GM19395 (cell line): Measurements from ENCODE around the gene NPAS3.
"Not testable (repeated sequence)": the region's sequence is repeated elsewhere in the genome, so short reads cannot be mapped to it uniquely, and the experiment has no call there.

ENCODE experiments used
- ATAC-seq: cut with Tn5 transposase; IDR thresholded peaks from one replicate; pipeline ENCODE4 v1.9.1; 2021; ENCODE audit warnings: mild to moderate bottlenecking, moderate library complexity; ENCODE audit not compliant: unreplicated experiment

Gene NPAS3

GRCh38 chr14:33068040-33068439 is 129.4 kb downstream of the NPAS3 start:
- no peak for ATAC-seq

DNA sequence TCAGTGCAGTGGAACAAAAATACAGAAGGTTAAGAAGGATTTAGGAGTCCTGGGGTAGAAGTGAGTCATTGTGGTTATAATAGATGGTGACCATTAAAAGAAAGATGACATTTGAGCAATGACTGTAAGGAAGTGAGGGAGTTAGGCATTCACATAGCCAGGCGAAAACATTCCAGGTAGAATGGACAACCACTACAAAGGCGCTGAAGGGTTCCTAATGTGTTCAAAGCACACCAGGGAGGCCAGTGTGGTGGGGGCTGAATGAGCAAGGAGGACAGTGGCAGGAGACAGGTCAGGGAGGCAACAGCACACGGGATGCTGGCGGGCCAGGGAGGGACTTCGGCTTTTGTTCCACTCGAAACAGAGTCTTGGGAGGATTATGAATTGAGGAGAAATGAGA is 129.9 kb downstream of the NPAS3 start:
- ATAC-seq = no peak

GRCh38 chr14:33070475-33070874 is 131.8 kb downstream of the NPAS3 start:
- no peak for ATAC-seq

GRCh38 chr14:33073023-33073422 is 134.3 kb downstream of the NPAS3 start:
- no peak for ATAC-seq

GRCh38 chr14:33081259-33081658 is 142.6 kb downstream of the NPAS3 start:
- ATAC-seq = no peak

- no peak for ATAC-seq
Measured at GRCh38 chr14:33085799-33086198, 147.1 kb downstream of the NPAS3 start.

DNA sequence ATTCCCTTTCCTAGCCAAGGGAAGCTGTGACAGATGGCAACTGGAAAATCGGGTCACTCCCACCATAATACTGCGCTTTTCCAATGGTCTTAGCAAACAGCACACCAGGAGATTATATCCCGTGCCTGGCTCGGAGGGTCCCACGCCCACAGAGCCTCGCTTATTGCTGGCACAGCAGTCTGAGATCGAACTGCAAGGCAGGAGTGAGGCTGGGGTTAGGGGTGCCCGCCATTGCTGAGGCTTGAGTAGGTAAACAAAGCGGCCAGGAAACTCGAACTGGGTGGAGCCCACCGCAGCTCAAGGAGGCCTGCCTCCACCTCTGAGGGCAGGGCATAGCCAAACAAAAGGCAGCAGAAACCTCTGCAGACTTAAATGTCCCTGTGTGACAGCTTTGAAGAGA is 149.6 kb downstream of the NPAS3 start:
- ATAC-seq = not testable (repeated sequence)

- no peak for ATAC-seq
Measured at GRCh38 chr14:33098016-33098415, 159.3 kb downstream of the NPAS3 start.

GRCh38 chr14:33103489-33103888 is 164.8 kb downstream of the NPAS3 start:
- no peak for ATAC-seq

- no peak for ATAC-seq
Measured at GRCh38 chr14:33103966-33104365, 165.3 kb downstream of the NPAS3 start.

DNA sequence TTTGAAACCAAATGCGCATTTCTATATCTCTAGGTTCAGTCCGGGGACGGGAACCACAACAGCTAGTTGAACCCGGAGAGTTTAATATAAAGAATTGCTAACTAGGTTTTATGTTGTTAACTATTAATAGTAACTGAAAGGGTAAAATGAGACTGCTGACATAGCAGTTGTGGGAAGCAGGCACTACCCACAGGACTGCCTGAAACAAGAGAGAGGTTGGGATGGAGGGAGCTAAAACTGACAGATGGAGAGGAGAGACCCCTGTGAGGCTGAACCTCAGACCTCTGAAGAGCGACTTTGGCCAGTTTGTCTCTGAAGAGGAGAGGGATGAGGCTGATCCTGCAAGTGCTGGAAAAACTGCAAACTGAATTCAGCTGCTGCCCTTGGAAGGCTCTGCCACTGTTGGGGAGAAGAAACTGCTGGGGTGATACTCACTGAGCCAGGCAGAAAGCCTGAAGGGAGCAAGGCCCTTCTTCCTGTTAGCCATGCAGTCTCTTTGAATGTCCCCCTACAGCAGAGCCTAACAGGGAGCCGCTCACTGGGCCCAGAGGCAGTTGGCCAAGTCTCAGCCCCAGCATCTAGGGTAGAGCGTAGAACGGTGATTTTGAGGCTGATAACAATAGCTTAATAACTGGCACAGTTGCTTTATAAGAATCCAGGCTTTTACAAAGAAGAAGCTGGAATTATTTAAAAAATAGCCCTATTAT is 172.2 kb downstream of the NPAS3 start:
- ATAC-seq = no peak

DNA sequence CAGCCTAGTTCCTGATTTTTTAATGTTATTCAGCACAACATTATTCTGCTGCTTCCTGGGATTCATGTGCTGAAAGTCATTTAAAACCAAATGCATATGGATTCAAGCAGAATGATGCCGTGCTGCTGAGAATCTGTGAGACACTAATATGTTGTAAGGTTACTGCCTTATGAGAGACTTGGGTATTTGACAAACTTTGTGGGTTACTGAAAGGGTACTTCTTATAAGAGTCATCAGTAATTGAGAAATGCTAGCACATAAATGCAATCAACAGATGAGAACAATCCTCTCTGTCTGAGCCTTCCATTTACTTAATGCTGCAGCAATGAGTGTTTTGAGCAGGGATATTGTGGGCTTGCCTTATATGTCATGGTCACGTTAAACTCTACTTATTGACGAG is 175.7 kb downstream of the NPAS3 start:
- no peak for ATAC-seq

- no peak for ATAC-seq
Measured at GRCh38 chr14:33118668-33119067, 180.0 kb downstream of the NPAS3 start.

DNA sequence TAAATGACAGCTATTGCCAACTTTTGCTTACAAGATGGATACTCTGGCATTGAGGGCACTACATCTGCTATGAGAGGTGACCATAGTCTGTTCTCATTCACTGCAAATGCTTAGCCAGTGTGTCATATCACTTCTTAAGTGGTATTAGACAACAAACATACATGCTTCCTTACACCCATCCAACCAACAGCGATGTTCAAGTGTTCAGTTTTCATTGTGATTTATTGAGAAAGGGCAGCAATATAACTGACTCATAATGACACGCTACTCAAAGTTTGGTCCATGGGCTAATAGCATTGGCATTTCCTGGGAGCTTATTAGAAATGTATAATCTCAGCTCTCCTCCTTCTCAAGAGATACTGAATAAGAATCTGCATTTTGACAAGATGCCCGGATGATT is 181.7 kb downstream of the NPAS3 start:
- ATAC-seq = no peak

GRCh38 chr14:33120966-33121365 is 182.3 kb downstream of the NPAS3 start:
- no peak for ATAC-seq

- ATAC-seq = no peak
Measured at GRCh38 chr14:33123281-33123680, 184.6 kb downstream of the NPAS3 start.

GRCh38 chr14:33126433-33126832 is 187.8 kb downstream of the NPAS3 start:
- ATAC-seq = no peak

DNA sequence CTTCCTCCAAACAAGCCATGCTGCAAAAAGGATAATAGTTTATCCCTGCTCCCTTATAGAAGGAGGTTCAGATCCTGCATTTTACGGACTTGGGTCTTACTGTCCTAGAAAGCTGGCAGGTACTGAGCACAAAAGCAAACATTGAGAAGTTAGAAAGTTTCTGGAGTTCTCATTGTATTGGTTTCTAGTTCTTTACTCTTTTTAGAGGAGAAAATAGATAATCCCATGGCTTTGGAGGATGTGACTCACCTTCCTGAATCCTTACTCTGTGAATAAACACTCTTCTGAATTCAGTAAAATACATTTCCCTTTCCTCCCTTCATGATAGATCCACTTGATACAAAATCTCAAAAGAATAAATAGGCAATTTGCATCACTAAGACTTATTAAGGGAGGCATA is 188.9 kb downstream of the NPAS3 start:
- no peak for ATAC-seq

DNA sequence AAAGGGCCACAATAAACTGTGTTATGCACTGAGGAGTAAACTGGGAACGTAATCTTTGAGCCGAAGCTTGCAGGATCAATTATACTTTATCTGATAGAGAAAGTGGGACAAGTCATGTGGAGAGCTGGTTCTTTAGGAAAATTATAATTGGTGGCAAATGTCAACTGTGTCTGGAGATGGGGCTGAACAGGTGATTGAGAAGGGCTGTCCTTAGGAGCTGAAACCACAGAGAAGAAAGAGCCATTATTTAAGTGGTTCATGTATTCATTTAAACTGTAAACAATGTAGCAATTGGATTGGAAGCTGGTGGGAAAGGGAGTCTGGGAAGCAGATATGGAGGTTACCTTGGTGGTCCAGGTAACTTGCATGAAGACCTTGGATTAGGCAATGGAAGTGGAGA is 193.1 kb downstream of the NPAS3 start:
- no peak for ATAC-seq

DNA sequence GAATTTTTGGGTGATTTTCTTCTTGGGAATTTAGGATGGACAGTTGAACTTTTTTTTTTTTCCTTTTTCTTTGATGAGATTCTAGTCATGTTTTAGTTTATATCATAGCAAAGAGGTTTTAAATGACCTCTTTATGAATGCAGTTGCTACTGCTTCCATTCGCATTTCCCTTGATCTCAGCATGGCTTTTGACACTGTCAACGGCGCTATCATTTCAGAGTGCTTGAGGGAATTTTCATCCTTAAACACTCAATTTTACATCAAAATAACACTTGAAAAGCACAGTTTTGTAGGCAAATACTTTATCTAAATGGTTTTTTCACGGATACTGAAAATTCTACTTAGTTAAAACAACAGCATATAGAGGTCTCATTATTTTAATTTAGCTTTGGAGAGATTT is 195.5 kb downstream of the NPAS3 start:
- no peak for ATAC-seq

GRCh38 chr14:33134975-33135374 is 196.3 kb downstream of the NPAS3 start:
- no peak for ATAC-seq

DNA sequence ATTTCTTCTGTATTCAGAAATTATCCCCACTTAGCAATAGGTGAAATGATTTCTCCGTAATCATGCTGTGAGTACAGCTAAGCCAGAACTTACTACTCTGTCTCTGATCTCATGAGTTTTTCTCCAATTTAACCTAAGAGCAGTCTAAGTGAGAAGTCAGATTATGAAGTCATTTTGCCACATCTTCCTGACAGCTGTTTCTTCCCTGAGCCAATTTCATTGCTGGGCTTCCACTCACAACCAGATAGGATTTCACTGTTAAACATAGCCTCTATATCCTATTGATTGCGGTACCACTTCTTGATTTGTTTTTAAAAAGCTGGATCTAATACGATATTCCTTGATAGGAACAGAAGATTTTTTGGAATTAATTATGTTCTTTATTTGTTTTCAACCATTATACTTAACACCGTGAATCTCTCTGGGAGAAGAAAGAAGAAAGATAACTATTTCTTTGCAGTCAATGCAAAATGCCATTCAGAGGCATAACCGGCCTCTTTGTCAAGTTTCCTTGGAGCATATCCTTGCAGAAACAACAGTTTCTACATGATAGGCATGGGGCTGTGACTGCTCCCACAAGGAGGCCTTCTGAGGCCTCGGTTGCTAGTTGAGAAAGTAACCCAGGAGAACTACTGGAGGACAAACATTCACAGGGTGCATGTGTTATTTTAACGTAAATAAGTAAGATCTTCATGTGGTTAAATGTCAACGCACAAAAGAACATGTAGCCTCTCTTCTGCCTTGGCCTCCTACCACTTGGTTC is 212.2 kb downstream of the NPAS3 start:
- no peak for ATAC-seq

- no peak for ATAC-seq
Measured at GRCh38 chr14:33163109-33163508, 224.4 kb downstream of the NPAS3 start.
